Motor neuron (in vitro differentiated cells): ENCODE measurements around the gene COPS9. TPM values are rescaled to one million over a fixed set of nuclear protein-coding genes. Genes with fewer than 3 reads are reported as not detected.

Source experiments
- ATAC-seq, 8 experiments: fragments of 200-7000 bp; cut with Tn5 transposase; replicated peaks in 6 of 8; 2 replicates each; pipeline ENCODE4 v1.8.0; 2021; ENCODE audit warnings: mild to moderate bottlenecking in 8 of 8, moderate library complexity in 8 of 8
- H3K27ac ChIP-seq, 2 donors: fragments of 250-450 bp; sonication (Bioruptor Pico); 2 replicates each; pipeline ENCODE4 v1.9.0; 2021; ENCODE audit warnings: antibody characterized with exemption in 2 of 2, mild to moderate bottlenecking in 2 of 2, moderate library complexity in 1 of 2
- H3K4me1 ChIP-seq, 2 donors: fragments of 250-450 bp; sonication (Bioruptor Pico); replicated peaks in 1 of 2; 2 replicates each; pipeline ENCODE4 v1.6.1; 2021; ENCODE audit warnings: antibody characterized with exemption in 2 of 2, mild to moderate bottlenecking in 2 of 2, moderate library complexity in 1 of 2
- H3K4me3 ChIP-seq, 5 donors: fragments of 250-450 bp; sonication (Bioruptor Pico); 2 replicates each; pipeline ENCODE4 v1.9.0; 2021; ENCODE audit warnings: antibody characterized with exemption in 5 of 5, mild to moderate bottlenecking in 5 of 5, moderate library complexity in 4 of 5
- WGBS, 10 experiments: fragments of 450-650 bp; shearing (Covaris generic); methylation state at CpG; one replicate each; pipeline ENCODE4 v1.0.0; 2022; 5-methylcytosine and 5-hydroxymethylcytosine counted together
- in situ Hi-C, 9 experiments: fragments of 400-800 bp; cut with MboI; loops; one replicate each; pipeline ENCODE4 v1.15.0; 2021; ENCODE audit warnings: low sequenced_read_pairs in 9 of 9, low pct_unique_long_range_greater_than_20kb in 2 of 9; ENCODE audit not compliant: unreplicated experiment in 9 of 9
- total RNA-seq, 8 experiments: library from RNA; unstranded; fragments of 300-600 nt; gene quantifications; 2 replicates each; pipeline versions ENCODE4 v1.2.3 to v1.2.4, GENCODE V29; 2022

The COPS9 gene
- total RNA-seq, 8 experiments from 2014 or later: 133 to 287 (median 202) TPM

- WGBS, 10 experiments: 0 to 50% (median 16%) methylated on average over 3 to 6 of the region's 36 CpGs; no CpG with 5 or more reads in 5 of the 10 experiments
- in situ Hi-C loops: loop anchor here in 3 of 9 experiments (5.0 to 10.0 kb wide), 3 partner anchors 79 to 89 kb away; partner anchors contain the start of gene OR6B3 (in 1 of the 3)
- Histone ChIP-seq H3K27ac (no peak overlapping the region), H3K4me1 (no peaks in the 10 kb centered on the region), H3K4me3 (no peak overlapping the region)
- ATAC-seq: peak; percentile 77 to 98 (median 88)
Measured at GRCh38 chr2:240143801-240144648, 7.9 kb upstream of the COPS9 start.

DNA sequence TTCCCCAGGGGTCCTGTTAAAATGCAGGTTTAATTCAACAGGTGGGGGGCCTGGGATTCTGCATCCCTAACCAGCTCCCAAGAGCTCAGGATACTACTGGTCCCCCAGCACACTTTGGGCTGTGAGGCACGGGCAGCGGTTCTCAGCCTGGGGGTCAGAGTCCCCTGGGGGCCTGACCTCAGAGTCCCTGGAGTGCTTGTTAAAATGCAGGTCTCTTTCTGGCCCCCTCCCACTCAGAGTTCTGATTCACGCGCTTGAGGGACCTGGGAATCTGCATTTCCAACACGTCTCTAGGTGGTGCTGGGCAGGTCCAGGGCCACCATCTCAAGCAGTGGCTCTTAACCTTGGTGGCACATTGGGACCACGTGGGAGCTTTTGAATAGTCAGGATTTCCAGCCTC is 7.2 kb upstream of the COPS9 start:
- H3K4me3 ChIP-seq: no peak overlapping the region
- ATAC-seq: peak in 2 of 8 experiments; percentile 3 to 4
- H3K4me1 ChIP-seq: no peaks in the 10 kb centered on the region
- no peak overlapping the region for H3K27ac ChIP-seq
- in situ Hi-C loops: loop anchor here in 3 of 9 experiments (5.0 to 10.0 kb wide), 3 partner anchors 78 to 88 kb away; partner anchors contain the start of gene OR6B3 (in 1 of the 3)
- WGBS, 10 experiments: 0 to 100% (median 100%) methylated on average over 1 to 2 of the region's 6 CpGs; no CpG with 5 or more reads in 7 of the 10 experiments

- in situ Hi-C loops: loop anchor here in 3 of 9 experiments (5.0 to 10.0 kb wide), 3 partner anchors 78 to 88 kb away; partner anchors contain the start of gene OR6B3 (in 1 of the 3)
- no peak overlapping the region for H3K27ac ChIP-seq
- H3K4me1 ChIP-seq: no peaks in the 10 kb centered on the region
- no peak for ATAC-seq
- no peak overlapping the region for H3K4me3 ChIP-seq
- WGBS, 10 experiments: 20 to 93% (median 80%) methylated on average over 1 to 3 of the region's 5 CpGs; no CpG with 5 or more reads in 5 of the 10 experiments
Measured at GRCh38 chr2:240142859-240143258, 6.8 kb upstream of the COPS9 start.

GRCh38 chr2:240142256-240142775 is 6.2 kb upstream of the COPS9 start:
- H3K27ac ChIP-seq: no peak overlapping the region
- H3K4me1 ChIP-seq: no peaks in the 10 kb centered on the region
- in situ Hi-C loops: loop anchor here in 3 of 9 experiments (5.0 to 10.0 kb wide), 3 partner anchors 78 to 88 kb away; partner anchors contain the start of gene OR6B3 (in 1 of the 3)
- ATAC-seq: no peak
- WGBS, 10 experiments: 42 to 100% (median 84%) methylated on average over 1 to 4 of the region's 16 CpGs; no CpG with 5 or more reads in 4 of the 10 experiments
- H3K4me3 ChIP-seq: no peak overlapping the region

DNA sequence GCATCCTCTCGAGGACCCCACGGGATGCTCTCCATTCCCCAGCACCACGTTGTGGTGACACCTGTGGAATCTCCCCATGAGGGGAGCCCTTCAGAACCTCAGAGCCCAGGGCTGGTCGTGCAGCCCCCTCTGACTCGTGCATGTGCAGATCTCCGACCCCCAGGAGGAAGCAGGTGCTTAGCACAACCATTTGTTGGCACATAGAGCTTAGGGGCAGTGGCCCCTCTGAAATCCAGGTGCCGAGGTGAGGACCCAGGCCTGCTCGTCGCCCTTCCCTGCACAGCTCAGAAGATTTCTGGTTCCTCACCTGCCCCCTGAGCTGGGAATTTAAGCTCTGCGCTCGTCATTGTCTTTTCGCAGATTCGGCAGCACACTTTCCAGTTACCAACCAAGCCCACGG is 5.6 kb upstream of the COPS9 start:
- in situ Hi-C loops: loop anchor here in 3 of 9 experiments (5.0 to 10.0 kb wide), 3 partner anchors 77 to 87 kb away; partner anchors contain the start of gene OR6B3 (in 1 of the 3)
- Histone ChIP-seq H3K27ac (no peak overlapping the region), H3K4me3 (no peak overlapping the region), H3K4me1 (no peaks in the 10 kb centered on the region)
- 64 to 100% (median 80%) methylated on average over 1 to 10 of the region's 14 CpGs; no CpG with 5 or more reads in 7 of the 10 experiments for WGBS, 10 experiments
- no peak for ATAC-seq

DNA sequence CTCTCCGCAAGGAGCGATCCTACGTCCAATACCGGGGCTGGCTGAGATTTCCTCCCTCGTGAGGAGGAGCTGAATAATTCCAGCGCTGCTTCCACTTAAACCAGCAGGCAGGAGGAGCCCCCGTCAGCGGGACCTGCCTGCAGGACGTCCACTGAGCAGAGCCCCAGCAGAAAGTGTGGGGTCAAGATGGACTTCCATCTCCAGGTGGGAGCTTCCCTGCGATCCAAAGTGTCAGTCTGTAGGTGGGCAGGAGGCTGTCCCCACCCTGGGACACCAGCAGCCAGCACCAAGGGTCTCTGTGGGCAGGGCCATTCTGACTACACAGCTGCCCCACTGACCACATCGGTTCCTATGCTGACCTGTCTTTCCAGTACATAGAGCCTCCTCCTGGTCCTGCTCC is 4.8 kb upstream of the COPS9 start:
- in situ Hi-C loops: loop anchor here in 3 of 9 experiments (5.0 to 10.0 kb wide), 3 partner anchors 76 to 86 kb away; partner anchors contain the start of gene OR6B3 (in 1 of the 3)
- no peak for ATAC-seq
- H3K27ac ChIP-seq: no peak overlapping the region

GRCh38 chr2:240140511-240140910 is 4.4 kb upstream of the COPS9 start, which contains the start of gene OTOS:
Gene OTOS (minus strand): TSS chr2:240140658. CDS start chr2:240140326, 332 bp downstream.
- no peak for ATAC-seq
- in situ Hi-C loops: loop anchor here in 3 of 9 experiments (5.0 to 10.0 kb wide), 3 partner anchors 76 to 86 kb away; partner anchors contain the start of gene OR6B3 (in 1 of the 3)
- no peak within 1 kb of the TSS for H3K27ac ChIP-seq
- 42 to 88% (median 73%) methylated on average over 1 to 5 of the region's 5 CpGs; no CpG with 5 or more reads in 2 of the 10 experiments for WGBS, 10 experiments
- H3K4me1 ChIP-seq: peaks cover 0 to 2% of the 10 kb centered on the region in 2 donors
- H3K4me3 ChIP-seq: no peak within 1 kb of the TSS

More for the DNA sequence above, 4.8 kb upstream of the COPS9 start:
- Histone ChIP-seq H3K4me1 (peaks cover 0 to 2% of the 10 kb centered on the region in 2 donors), H3K4me3 (no peak overlapping the region)
- whole genome bisulfite sequencing, 10 experiments: 56 to 83% (median 76%) methylated on average over 1 to 9 of the region's 11 CpGs; no CpG with 5 or more reads in 4 of the 10 experiments

GRCh38 chr2:240139666-240140393 is 3.7 kb upstream of the COPS9 start:
- WGBS, 10 experiments: 27 to 80% (median 49%) methylated on average over 1 to 8 of the region's 14 CpGs; no CpG with 5 or more reads in 6 of the 10 experiments
- Histone ChIP-seq H3K27ac (no peak overlapping the region), H3K4me1 (peaks cover 4 to 6% of the 10 kb centered on the region in 2 donors), H3K4me3 (no peak overlapping the region)
- in situ Hi-C loops: loop anchor here in 3 of 9 experiments (5.0 to 10.0 kb wide), 3 partner anchors 75 to 85 kb away; partner anchors contain the start of gene OR6B3 (in 1 of the 3)
- ATAC-seq: no peak

- H3K27ac ChIP-seq: no peak overlapping the region
- no peak for ATAC-seq
- in situ Hi-C loops: no loop called here
- H3K4me3 ChIP-seq: no peak overlapping the region
- H3K4me1 ChIP-seq: peaks cover 6 to 8% of the 10 kb centered on the region in 2 donors
- WGBS, 10 experiments: 78 to 100% (median 94%) methylated on average over 3 to 14 of the region's 15 CpGs; no CpG with 5 or more reads in 7 of the 10 experiments
Measured at GRCh38 chr2:240139011-240139441, 2.9 kb upstream of the COPS9 start.

- peaks cover 6 to 8% of the 10 kb centered on the region in 2 donors for H3K4me1 ChIP-seq
- no peak overlapping the region for H3K27ac ChIP-seq
- WGBS, 10 experiments: 30 to 94% (median 50%) methylated on average over 1 to 6 of the region's 9 CpGs; no CpG with 5 or more reads in 5 of the 10 experiments
- no peak overlapping the region for H3K4me3 ChIP-seq
- in situ Hi-C loops: no loop called here
- no peak for ATAC-seq
Measured at GRCh38 chr2:240138254-240138984, 2.3 kb upstream of the COPS9 start.

DNA sequence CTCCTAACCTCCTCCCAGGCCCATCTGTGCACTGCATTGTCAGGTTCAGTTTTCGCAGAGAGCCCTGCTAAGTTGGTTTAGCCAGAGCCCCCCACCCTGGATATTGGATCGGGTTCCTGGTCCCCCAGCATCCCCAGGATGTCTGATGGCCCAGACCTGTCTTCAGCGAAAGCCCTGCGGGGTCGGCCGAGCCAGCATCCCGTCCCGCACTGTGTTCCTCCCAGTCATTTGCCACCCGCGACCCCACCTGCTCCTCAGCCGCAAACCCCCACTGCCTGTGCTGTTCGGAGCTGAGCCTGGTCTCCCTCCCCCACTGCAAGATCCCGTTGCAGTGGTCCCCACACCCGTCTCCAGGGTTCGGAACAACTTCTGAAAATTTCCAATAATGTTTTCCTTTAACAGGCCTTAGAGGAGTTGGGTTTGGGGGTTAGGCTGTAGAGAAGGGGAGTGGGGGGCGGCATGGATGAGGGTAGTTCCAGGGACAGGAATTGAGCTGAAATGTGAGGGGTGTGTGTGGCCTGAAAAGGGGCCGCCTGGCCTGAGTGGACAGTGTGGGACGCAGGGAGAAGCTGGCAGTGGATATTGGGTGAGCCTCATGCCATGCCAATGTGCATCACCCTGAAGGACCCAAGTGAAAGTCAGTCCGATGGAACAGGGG is 1.6 kb upstream of the COPS9 start:
- Histone ChIP-seq H3K27ac (no peak overlapping the region), H3K4me1 (peaks cover 6 to 8% of the 10 kb centered on the region in 2 donors), H3K4me3 (no peak overlapping the region)
- 40 to 100% (median 83%) methylated on average over 1 to 2 of the region's 19 CpGs; no CpG with 5 or more reads in 3 of the 10 experiments for WGBS, 10 experiments
- ATAC-seq: no peak
- in situ Hi-C loops: no loop called here
